NCI-H2081 (cell line): Measurements from ENCODE around the gene SRP9.
"Not testable (repeated sequence)": the region's sequence is repeated elsewhere in the genome, so short reads cannot be mapped to it uniquely, and the experiment has no call there.

ENCODE experiments used
- DNase-seq, 2 experiments: peaks; one replicate each; lab custom pipeline; 2025; lab: John Stamatoyannopoulos, UW

Gene SRP9

GRCh38 chr1:225815526-225816178 is 38.0 kb downstream of the SRP9 start:
- no peak for DNase-seq

DNA sequence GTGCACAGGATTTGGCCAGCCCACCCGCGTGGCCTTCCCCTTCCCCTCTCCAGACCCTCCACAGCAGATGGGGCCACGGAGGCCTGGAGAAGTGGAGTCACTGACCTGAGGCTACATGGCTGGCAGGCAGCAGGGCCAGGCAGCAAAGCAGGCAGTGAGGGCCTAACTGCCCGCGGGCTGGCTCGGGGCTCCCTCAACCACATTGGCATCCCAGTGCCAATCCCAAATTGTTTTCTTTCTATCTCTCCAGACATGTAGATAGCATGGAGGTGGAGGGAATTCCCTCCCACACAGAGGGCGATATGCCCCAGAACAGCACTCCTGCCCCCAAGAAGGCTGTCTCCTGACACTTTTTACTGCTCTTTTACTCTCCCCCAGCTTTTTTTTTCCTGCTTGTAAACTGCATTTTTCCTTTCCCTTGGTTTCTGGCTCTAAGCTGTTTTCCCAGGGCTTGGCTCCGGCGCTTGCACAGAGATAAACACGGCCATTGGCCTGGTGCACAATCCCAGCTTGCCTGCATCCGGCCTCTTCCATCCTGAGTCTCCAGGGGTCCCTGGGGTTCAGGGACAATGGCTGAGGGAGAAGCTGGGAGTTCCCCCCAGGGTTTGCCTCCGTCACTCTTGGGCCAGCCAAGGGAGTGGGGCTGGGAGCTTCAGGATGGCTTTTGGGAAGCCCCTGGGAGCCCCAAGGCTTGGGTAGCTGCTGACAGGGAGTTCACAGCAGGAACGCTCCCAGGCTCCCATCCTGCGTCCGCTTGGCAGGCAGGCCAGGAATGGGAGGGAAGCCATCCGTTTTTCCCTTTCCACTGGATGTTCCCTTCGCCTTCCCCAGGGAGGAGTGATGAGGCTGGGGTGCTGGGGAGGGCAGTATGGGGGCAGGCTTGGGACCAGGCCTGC is 39.3 kb downstream of the SRP9 start:
- peak in 1 of 2 experiments; percentile 41 for DNase-seq

DNA sequence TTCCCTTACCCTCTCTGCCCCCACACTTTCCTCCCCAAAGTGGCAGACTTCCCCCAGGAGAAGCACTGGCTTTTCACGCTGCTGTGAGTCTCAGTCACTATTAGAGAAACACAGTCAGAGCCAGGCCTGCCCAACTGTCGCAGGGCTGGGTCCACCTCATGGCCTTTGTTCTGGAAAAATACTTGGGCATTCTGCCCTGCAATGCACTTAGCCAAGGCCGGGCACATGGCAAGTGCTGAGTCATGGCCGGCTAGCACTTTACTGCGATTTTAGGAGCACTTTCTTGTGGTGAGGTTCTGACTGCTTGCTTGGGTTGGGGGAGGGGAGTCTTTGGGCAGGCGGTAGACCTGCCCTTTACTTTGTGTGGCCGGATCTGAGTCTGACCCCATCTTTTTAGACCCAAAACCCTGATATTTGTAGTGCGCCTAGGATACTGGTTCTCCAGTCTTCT is 40.0 kb downstream of the SRP9 start:
- DNase-seq = peak in 1 of 2 experiments; percentile 32

DNA sequence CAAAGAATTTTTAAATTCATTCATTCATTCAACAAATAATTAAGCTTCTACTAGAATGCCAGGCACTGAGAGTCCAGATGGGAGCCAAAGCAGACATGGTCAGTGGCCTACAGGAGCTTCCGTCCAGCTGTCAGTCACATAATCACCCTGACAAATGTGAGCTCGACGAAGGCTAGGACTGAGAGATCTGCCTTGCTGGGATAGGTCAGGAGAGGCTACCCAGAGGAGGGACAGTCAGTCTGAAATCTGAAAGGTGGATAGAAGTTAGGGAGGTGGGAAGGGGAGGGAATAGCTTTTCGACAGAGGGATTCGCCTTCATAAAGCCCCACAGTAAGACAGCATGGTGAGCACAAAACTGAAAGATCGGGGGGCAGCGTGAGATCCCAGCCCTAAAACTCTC is 40.6 kb downstream of the SRP9 start:
- DNase-seq = no peak

DNA sequence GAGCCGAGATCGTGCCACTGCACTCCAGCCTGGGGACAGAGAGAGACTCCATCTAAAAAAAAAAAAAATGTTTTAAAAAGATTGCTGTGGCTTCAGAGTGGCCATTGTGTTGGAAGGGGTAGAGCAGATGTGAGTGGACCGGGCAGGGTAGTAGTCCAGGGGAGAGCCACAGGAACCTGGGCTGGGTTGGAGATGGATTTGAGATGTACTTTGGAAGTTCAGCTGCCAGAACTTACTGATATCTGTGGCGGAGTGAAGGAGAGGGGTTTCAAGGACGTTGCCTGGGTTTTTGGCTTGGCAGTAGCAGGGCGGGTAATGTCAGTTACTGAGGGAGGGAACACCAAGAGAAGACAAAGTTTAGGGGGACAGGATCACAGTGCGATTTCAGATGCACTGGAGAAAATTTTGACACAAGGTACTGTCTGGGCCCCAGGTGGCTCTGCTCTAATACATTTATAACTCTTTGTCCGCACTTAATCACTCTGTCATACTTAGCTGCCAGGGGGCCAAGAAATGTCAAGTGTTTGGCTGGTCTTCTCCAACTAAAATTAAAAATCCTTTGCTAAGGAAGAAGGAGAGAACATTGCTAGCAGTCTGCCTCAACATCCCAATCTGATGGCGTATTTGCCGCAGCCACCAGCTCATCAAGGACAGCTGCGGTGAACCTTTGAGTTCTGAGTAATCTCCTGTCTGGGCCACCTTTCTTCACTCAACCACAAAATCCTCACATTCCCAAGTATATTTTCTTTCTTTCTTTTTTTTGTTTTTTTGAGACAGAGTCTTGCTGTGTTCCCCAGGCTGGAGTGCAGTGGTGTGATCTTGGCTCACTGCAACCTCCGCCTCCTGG is 41.9 kb downstream of the SRP9 start:
- no peak for DNase-seq

- peak in 1 of 2 experiments; percentile 47 for DNase-seq
These were observed 43.0 kb downstream of the SRP9 start for GRCh38 chr1:225820522-225821120.

DNA sequence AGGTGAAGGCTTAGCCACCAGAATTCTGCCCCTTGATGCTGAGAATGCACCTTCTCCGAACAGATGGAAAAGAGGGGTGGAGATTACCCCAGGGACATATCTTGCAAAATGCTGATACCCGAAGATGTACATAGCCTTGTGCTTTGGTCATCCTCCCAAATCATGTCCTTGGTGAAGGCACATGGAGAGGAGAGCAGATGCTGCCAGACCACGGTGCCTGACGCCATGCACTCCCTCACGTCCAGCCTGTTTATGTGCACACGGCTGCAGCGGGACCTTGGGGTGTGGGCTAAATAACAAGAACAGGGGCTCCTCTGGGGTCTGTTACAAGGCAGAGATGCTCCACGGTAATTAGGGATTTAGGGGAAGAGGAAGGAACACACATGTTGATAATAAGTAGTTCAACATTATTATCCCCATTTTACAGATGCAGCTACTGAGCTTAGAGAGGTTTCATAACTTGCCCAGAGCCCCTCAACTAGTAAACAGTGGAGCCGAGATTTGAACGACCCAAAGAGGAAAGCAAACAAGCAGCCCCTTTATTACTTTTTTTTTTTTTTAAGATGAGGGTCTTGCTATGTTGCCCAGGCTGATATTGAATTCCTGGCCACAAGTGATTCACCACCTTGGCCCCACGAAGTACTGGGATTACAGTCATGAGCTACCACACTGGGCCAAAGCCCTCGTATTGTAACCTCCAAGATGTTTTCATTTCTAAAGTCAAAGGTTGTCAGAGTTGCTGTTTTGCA is 45.2 kb downstream of the SRP9 start:
- DNase-seq = no peak

- DNase-seq = peak in 1 of 2 experiments; percentile 47
These were observed 46.2 kb downstream of the SRP9 start for GRCh38 chr1:225823811-225824261.

DNA sequence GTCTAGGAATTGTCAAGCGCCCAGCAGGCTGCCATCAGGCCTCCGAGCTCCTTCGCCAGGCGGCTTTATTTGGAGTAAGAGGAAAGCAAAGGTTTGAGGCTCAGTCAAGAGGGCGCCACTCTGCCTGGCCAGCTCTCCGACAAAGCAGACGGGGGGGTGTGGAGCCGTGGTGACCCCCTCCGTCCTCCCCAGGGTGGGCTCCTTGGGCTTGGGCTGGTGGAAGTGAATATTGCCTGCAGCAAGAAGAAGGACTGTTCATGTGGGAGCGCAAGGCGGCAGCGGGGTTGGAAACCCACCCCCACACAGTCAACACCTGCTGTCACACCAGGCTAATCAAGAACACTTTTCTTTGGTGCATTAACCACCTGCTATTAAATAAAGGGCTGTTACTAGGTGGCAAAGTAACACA is 46.9 kb downstream of the SRP9 start:
- DNase-seq = peak; percentile 84 to 96

DNA sequence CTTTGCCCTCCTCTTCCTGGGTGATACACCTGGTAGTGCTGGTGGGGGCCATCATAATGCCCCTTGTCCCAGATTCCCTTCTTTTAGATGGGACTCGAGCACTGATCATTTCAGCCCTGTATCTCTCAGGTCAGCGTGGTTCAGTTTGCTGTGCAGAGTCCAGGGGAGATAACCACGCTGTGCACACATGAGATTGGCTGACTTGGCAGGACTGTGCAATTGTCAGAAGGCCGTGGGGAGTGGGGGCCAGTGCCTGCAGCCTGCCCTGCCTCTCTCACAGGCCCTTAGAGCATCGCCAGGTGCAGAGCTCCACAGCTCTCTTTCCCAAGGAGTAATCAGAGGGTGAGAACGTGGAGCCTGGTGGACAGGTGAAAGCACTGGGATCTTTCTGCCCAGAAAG is 47.5 kb downstream of the SRP9 start:
- peak; percentile 73 to 92 for DNase-seq

GRCh38 chr1:225825607-225826007 is 48.0 kb downstream of the SRP9 start:
- DNase-seq = peak; percentile 33 to 65

DNA sequence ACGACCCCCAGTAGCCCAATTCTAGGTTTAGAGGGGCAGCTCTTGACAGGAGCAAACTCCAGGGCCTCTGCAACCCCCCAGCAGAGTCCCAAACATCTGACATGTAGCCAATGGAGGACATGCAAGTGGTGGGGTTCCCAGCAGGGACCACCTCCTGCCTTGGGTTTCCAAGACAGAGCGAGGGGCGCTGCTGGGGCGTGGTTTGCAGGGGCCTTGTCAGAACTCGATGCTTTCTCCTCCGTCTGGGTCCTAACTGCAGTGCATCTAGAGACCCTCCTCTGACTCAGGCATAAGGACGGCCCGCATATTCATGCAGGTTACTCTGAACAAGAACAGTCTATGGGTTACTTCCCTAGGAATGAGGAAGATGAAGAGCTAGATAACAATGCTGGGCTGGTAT is 49.5 kb downstream of the SRP9 start:
- DNase-seq = no peak

DNA sequence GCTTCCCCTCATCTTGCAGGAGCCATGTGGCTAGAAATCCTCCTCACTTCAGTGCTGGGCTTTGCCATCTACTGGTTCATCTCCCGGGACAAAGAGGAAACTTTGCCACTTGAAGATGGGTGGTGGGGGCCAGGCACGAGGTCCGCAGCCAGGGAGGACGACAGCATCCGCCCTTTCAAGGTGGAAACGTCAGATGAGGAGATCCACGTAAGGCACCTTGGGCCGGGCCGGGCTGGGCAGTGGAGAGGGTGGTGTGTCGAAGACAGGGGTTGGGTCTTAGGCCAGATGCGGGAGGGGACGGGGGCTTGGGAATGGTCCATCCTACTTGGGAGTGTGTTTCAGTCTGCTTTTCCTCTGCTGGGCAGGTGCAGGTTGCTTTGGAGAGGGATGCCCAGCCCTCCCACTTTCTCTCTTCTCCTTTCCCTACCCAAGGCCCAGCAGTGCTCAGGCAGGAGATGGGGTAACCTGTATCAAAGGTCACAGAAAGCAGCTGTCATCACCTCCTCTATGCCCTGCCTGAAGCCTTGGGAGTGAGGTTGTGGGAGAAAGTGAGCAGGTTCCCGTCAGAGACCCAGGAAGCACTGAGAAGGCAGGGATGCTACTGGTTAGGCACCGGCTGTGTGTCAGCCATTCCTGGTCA is 51.2 kb downstream of the SRP9 start:
- DNase-seq = no peak

GRCh38 chr1:225830841-225831240 is 53.2 kb downstream of the SRP9 start:
- peak; percentile 88 to 96 for DNase-seq

- peak; percentile 47 to 80 for DNase-seq
These were observed 57.0 kb downstream of the SRP9 start for GRCh38 chr1:225834417-225835329.

DNA sequence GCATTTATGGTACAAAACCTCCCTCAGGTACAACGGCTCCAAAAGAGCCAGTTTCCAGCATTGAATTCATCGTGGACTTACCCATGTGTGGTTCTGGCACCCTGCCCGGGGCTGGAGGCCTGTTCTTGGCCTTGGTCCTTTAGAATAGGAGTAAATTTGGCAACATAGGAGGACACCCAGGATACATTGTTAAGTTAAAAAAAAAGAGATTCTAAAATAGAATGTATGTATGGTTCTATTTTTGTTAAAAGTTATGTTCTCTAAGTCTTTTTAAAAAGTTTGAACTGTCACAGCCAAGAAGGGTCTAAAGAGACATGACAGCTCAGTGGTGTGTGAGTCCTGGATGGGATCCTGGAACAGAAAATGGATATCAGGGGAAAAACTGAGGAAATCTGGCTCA is 58.2 kb downstream of the SRP9 start:
- DNase-seq = peak in 1 of 2 experiments; percentile 45

DNA sequence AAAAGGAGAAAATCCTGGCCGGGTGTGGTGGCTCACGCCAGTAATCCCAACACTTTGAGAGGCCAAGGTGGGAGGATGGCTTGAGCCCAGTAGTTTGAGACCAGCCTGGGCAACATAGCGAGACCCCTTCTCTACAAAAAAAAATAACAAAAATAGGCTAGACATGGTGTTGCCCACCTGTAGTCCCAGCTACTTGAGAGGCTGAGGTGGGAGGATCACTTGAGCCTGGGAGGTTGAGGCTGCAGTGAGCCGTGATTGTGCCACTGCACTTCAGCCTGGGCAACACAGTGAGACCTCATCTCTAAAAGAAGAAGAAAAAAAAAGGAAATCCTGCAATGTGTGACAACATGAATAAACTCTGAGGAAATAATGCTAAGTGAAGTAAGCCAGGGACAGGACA is 58.7 kb downstream of the SRP9 start:
- DNase-seq = not testable (repeated sequence)

- no peak for DNase-seq
These were observed 61.2 kb downstream of the SRP9 start for GRCh38 chr1:225838793-225839192.
